IMR-90 (cell line): ENCODE data around the gene PIR. TPM values are rescaled to one million over a fixed set of nuclear protein-coding genes. Genes with fewer than 3 reads are reported as not detected.

Experiments used
- ATAC-seq: fragments of 200-7000 bp; cut with Tn5 transposase; 2 replicates; pipeline ENCODE4 v1.9.1; 2020; ENCODE audit warnings: low read depth, mild to moderate bottlenecking, moderate library complexity
- BruUV-seq: library from RNA; stranded (reverse); fragments of 400-500 nt; replicated peaks from 2 replicates; lab custom pipeline; 2021; lab: Mats Ljungman, UMichigan
- CTCF ChIA-PET: fragments of 300-600 bp; formaldehyde crosslinking; extraction: SDS; loops from one replicate; lab custom pipeline; 2021; ENCODE audit warnings: antibody characterized with exemption; lab: Yijun Ruan, JAX
- POLR2A ChIA-PET: fragments of 300-600 bp; sonication (Branson Sonifier 250); formaldehyde crosslinking; loops from one replicate; lab custom pipeline; 2022; ENCODE audit warnings: antibody characterized with exemption; ENCODE audit not compliant: unreplicated experiment; lab: Charles Lee
- DNase-seq: peaks from one replicate; pipeline ENCODE4 v3.0.0; 2013
- H2AFZ ChIP-seq: replicated peaks from 2 replicates; pipeline ENCODE3; 2013; ENCODE audit warnings: low read length, mild to moderate bottlenecking; ENCODE audit not compliant: poor library complexity
- H2AK5ac ChIP-seq: 2 replicates; pipeline ENCODE4 v1.6.1; 2013; ENCODE audit warnings: low read depth, low read length, inconsistent platforms
- H2AK9ac ChIP-seq: replicated peaks from 2 replicates; pipeline ENCODE3; 2013; ENCODE audit warnings: mild to moderate bottlenecking, low read depth, low read length, moderate library complexity; ENCODE audit not compliant: poor library complexity
- H2BK120ac ChIP-seq: 2 replicates; pipeline ENCODE4 v1.6.1; 2013; ENCODE audit warnings: low read depth, low read length, inconsistent platforms
- H2BK15ac ChIP-seq: 3 replicates; pipeline ENCODE4 v1.6.1; 2013; ENCODE audit warnings: low read depth, low read length, inconsistent platforms
- H2BK20ac ChIP-seq: 2 replicates; pipeline ENCODE4 v1.6.1; 2013; ENCODE audit warnings: low read depth, mild to moderate bottlenecking, inconsistent platforms, low read length, moderate library complexity
- H2BK5ac ChIP-seq: 2 replicates; pipeline ENCODE4 v1.6.1; 2013; ENCODE audit warnings: mild to moderate bottlenecking, low read depth, low read length, inconsistent platforms; ENCODE audit not compliant: poor library complexity, severe bottlenecking
- H3K14ac ChIP-seq: replicated peaks from 2 replicates; pipeline ENCODE4 v1.6.1; 2013; ENCODE audit warnings: low read depth, low read length, inconsistent platforms
- H3K18ac ChIP-seq: 2 replicates; pipeline ENCODE4 v1.6.1; 2013; ENCODE audit warnings: low read depth, low read length, control low read depth
- H3K23ac ChIP-seq: 2 replicates; pipeline ENCODE4 v1.6.1; 2013; ENCODE audit warnings: low read depth, low read length, inconsistent platforms
- H3K27ac ChIP-seq: 2 replicates; pipeline ENCODE4 v1.5.1; 2013; ENCODE audit warnings: mild to moderate bottlenecking, control low read depth, low read length; ENCODE audit not compliant: insufficient read depth
- H3K27me3 ChIP-seq: 2 replicates; pipeline ENCODE4 v1.6.1; 2013; ENCODE audit warnings: low read length; ENCODE audit not compliant: control insufficient read depth, insufficient read depth
- H3K36me3 ChIP-seq: 2 replicates; pipeline ENCODE4 v1.6.1; 2013; ENCODE audit warnings: low read length, mixed read lengths; ENCODE audit not compliant: control insufficient read depth, insufficient read depth
- H3K4ac ChIP-seq: 2 replicates; pipeline ENCODE4 v1.6.1; 2013; ENCODE audit warnings: low read depth, low read length, inconsistent platforms
- H3K4me1 ChIP-seq: 2 replicates; pipeline ENCODE4 v1.6.1; 2013; ENCODE audit warnings: low read length, mixed read lengths; ENCODE audit not compliant: control insufficient read depth, insufficient read depth
- H3K4me2 ChIP-seq: 2 replicates; pipeline ENCODE4 v1.6.1; 2013; ENCODE audit warnings: low read depth, mild to moderate bottlenecking, control low read depth, low read length, moderate library complexity
- H3K4me3 ChIP-seq: 2 replicates; pipeline ENCODE4 v1.5.1; 2013; ENCODE audit warnings: low read depth, mild to moderate bottlenecking, control low read depth, low read length, moderate library complexity; ENCODE audit not compliant: insufficient read depth
- H3K56ac ChIP-seq: 2 replicates; pipeline ENCODE4 v1.6.1; 2013; ENCODE audit warnings: low read length, inconsistent platforms; ENCODE audit not compliant: insufficient read depth; ENCODE audit errors: extremely low read depth
- H3K79me1 ChIP-seq, 2 experiments: 2 replicates each; pipeline ENCODE4 v1.6.1; 2013; ENCODE audit warnings: low read length in 2 of 2, inconsistent platforms in 1 of 2, low read depth in 1 of 2
- H3K9ac ChIP-seq: 2 replicates; pipeline ENCODE4 v1.6.1; 2013; ENCODE audit warnings: low read depth, low read length, control low read depth
- H3K9me1 ChIP-seq: 2 replicates; pipeline ENCODE4 v1.6.1; 2013; ENCODE audit warnings: low read length, inconsistent platforms; ENCODE audit not compliant: insufficient read depth
- H3K9me3 ChIP-seq: 2 replicates; pipeline ENCODE4 v1.6.1; 2013; ENCODE audit warnings: low read length; ENCODE audit not compliant: control insufficient read depth, insufficient read depth
- H4K20me1 ChIP-seq: 2 replicates; pipeline ENCODE4 v1.6.1; 2013; ENCODE audit warnings: low read length, inconsistent platforms; ENCODE audit not compliant: insufficient read depth
- H4K5ac ChIP-seq: 2 replicates; pipeline ENCODE4 v1.6.1; 2013; ENCODE audit warnings: mild to moderate bottlenecking, low read depth, low read length, control low read depth
- H4K8ac ChIP-seq, 2 experiments: 2 replicates each; pipeline ENCODE4 v1.6.1; 2013; ENCODE audit warnings: low read depth in 2 of 2, low read length in 2 of 2, control low read depth in 1 of 2, inconsistent platforms in 1 of 2
- H4K91ac ChIP-seq: 2 replicates; pipeline ENCODE4 v1.6.1; 2013; ENCODE audit warnings: low read depth, low read length, inconsistent platforms; ENCODE audit not compliant: insufficient read depth
- CEBPB ChIP-seq: IDR thresholded peaks from 2 replicates; pipeline ENCODE4 v1.6.1; 2012; ENCODE audit warnings: low read depth, low read length, improper control_type of control experiment
- MXI1 ChIP-seq: IDR thresholded peaks from 2 replicates; pipeline ENCODE4 v1.6.1; 2012; ENCODE audit warnings: low read depth, mild to moderate bottlenecking, low read length, moderate library complexity, borderline replicate concordance
- SMC3 ChIP-seq: fragments of 150-350 bp; IDR thresholded peaks from 2 replicates; pipeline ENCODE4 v1.6.1; 2016; ENCODE audit warnings: low read depth, mild to moderate bottlenecking, antibody characterized with exemption, low read length, moderate library complexity
- WGBS, 2 experiments: methylation state at CpG; one replicate each; pipeline versions ENCODE4 v1.1.5 to v1.1.7; 2013; ENCODE audit warnings: missing lambda C conversion rate in 2 of 2; ENCODE audit not compliant: insufficient read length in 1 of 2; ENCODE audit errors: extremely low coverage in 2 of 2; 5-methylcytosine and 5-hydroxymethylcytosine counted together
- dilution Hi-C: fragments of 300-500 bp; cut with HindIII; formaldehyde crosslinking; loops from one replicate; pipeline ENCODE4 v1.14.3; 2018; ENCODE audit warnings: low sequenced_read_pairs; ENCODE audit not compliant: unreplicated experiment
- in situ Hi-C: fragments of 300-500 bp; cut with MboI; formaldehyde crosslinking; loops from 3 replicates; pipeline ENCODE4 v1.14.3; 2019; ENCODE audit warnings: low sequenced_read_pairs, inconsistent platforms, mixed read lengths
- intact Hi-C: fragments of 100-400 bp; cut with micrococcal nuclease; formaldehyde crosslinking; loops from 2 replicates; pipeline ENCODE4 v1.10.0; 2022
- polyA plus RNA-seq, 3 experiments: library from polyadenylated mRNA; depleted of rRNA; stranded (reverse); fragments of >200 nt; gene quantifications; 2 replicates each; pipeline ENCODE4 v1.2.3, GENCODE V29; 2012; ENCODE audit warnings: low replicate concordance in 1 of 3
- total RNA-seq: library from RNA; depleted of rRNA; stranded (reverse); fragments of >200 nt; gene quantifications from 2 replicates; pipeline ENCODE4 v1.2.3, GENCODE V29; 2012
- TF ChIP-seq, protein P1 (sequence below): fragments of 150-350 bp; IDR thresholded peaks from 2 replicates; pipeline ENCODE4 v1.6.1; 2016; ENCODE audit warnings: low read depth, mild to moderate bottlenecking, low read length, moderate library complexity, borderline replicate concordance

The PIR gene
- total and polyA plus RNA-seq, 2 of the 4 experiments (the other 2 are of a cell fraction): 5.7 to 8.7 TPM

DNA sequence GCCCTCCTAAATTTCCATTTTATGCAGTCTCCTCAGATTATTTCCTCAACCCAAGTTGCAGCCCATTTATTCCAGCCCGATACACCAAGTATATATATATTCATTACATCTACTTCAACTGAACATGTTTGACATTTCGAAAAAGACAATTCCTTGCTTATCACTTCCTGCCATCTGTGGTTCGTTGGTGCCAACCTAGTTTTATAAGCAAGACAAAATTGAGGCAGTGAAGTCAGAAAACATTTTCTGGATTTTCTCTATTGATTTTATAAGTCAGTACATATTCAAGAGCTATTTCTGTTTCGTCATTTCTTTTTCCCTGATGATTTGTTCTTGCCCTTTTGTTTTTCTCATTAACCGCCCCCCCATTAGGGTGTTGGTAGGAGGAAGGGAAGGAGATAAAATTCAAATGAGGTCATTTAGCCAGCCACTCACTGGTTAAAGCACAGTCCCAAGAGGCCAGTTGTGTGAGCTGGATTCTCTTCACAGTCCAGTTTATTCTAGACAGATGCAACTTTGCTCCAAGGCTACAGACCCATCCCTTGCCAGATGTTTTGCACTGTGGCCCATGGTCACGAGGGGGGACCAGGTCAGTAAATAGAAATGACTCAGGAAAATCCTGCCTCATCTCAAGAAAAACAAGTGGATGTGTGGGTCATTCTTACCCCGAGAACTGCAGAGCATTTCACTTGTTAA, 88.6 kb downstream of the PIR start:
- H3K4me3 ChIP-seq: no peak overlapping the region
- no peaks in the 10 kb centered on the region for H3K9me3 ChIP-seq
- H3K14ac ChIP-seq: no peak overlapping the region
- peak; percentile 62; the same call in 1 of the 2 replicates for ATAC-seq
- H2AK9ac ChIP-seq: no peak overlapping the region
- H2BK5ac ChIP-seq: no peak overlapping the region
- no peak overlapping the region for H3K56ac ChIP-seq
- no peaks in the 10 kb centered on the region; the same call in 1 of the 2 replicates for H3K27me3 ChIP-seq
- ChIA-PET CTCF (interaction anchor here (0.7 kb wide), 1 partner anchor 202 kb away, joined by 3 read pairs; no protein-coding TSS in a partner anchor), POLR2A (no interaction called here)
- no CpG with 5 or more reads among the region's 7 CpGs for WGBS, 2 experiments
- H4K20me1 ChIP-seq: no peaks in the 10 kb centered on the region
- no peak overlapping the region for H3K4ac ChIP-seq
- H4K8ac ChIP-seq: no peak overlapping the region
- no TSS peak for BruUV-seq
- H3K36me3 ChIP-seq: peaks cover 2% of the 10 kb centered on the region; the same call in 1 of the 2 replicates
- no peak overlapping the region for H2AK5ac ChIP-seq
- in situ Hi-C loops (no loop called here), intact Hi-C loops (loop anchor here (5.0 kb wide), 1 partner anchor 63 kb away; no protein-coding TSS in a partner anchor), dilution Hi-C loops (no loop called here)
- H3K18ac ChIP-seq: no peak overlapping the region
- no peak overlapping the region for H2AFZ ChIP-seq
- no peaks in the 10 kb centered on the region; the same call in 1 of the 2 replicates for H3K9me1 ChIP-seq
- peaks cover 2% of the 10 kb centered on the region; the same call in 1 of the 2 replicates for H3K4me1 ChIP-seq
- H4K91ac ChIP-seq: no peak overlapping the region
- DNase-seq: peak; percentile 36
- H4K5ac ChIP-seq: no peak overlapping the region
- H2BK120ac ChIP-seq: no peak overlapping the region
- no peak overlapping the region for H3K4me2 ChIP-seq
- no peak overlapping the region for H3K27ac ChIP-seq
- H2BK15ac ChIP-seq: no peak overlapping the region
- H2BK20ac ChIP-seq: no peak overlapping the region
- no peak overlapping the region for H3K23ac ChIP-seq
- no peaks in the 10 kb centered on the region for H3K79me1 ChIP-seq
- TF ChIP-seq, protein P1, sequence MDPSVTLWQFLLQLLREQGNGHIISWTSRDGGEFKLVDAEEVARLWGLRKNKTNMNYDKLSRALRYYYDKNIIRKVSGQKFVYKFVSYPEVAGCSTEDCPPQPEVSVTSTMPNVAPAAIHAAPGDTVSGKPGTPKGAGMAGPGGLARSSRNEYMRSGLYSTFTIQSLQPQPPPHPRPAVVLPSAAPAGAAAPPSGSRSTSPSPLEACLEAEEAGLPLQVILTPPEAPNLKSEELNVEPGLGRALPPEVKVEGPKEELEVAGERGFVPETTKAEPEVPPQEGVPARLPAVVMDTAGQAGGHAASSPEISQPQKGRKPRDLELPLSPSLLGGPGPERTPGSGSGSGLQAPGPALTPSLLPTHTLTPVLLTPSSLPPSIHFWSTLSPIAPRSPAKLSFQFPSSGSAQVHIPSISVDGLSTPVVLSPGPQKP: no peak
- TF ChIP-seq SMC3: no peak
- no peak for TF ChIP-seq MXI1
- TF ChIP-seq CEBPB: no peak
- H3K9ac ChIP-seq: no peak overlapping the region
